GM23338 (cell line): ENCODE results near the gene TBC1D10B. TPM values are rescaled to one million over a fixed set of nuclear protein-coding genes. Genes with fewer than 3 reads are reported as not detected.

Source experiments
- ATAC-seq: fragments of 200-7000 bp; cut with Tn5 transposase; 3 replicates; pipeline ENCODE4 v1.9.1; 2020
- DNase-seq: peaks from one replicate; pipeline ENCODE4 v3.0.0-alpha.2; 2015; ENCODE audit warnings: low spot score
- H2AFZ ChIP-seq: fragments of 200-600 bp; sonication (generic); 2 replicates; pipeline ENCODE4 v1.8.0; 2016; ENCODE audit warnings: antibody characterized with exemption, mild to moderate bottlenecking, moderate library complexity
- H3F3A ChIP-seq: fragments of 200-600 bp; sonication (generic); replicated peaks from 2 replicates; pipeline ENCODE4 v1.8.0; 2017; ENCODE audit warnings: antibody characterized with exemption, mixed run types, low read depth
- H3K27ac ChIP-seq: fragments of 200-600 bp; sonication (generic); 2 replicates; pipeline ENCODE4 v1.6.1; 2016; ENCODE audit warnings: low read depth
- H3K27me3 ChIP-seq: fragments of 200-600 bp; sonication (generic); 2 replicates; pipeline ENCODE4 v1.8.0; 2016; ENCODE audit warnings: mild to moderate bottlenecking, mixed run types, moderate library complexity; ENCODE audit not compliant: insufficient read depth
- H3K36me3 ChIP-seq: fragments of 200-600 bp; sonication (generic); 2 replicates; pipeline ENCODE4 v1.8.0; 2016; ENCODE audit warnings: mild to moderate bottlenecking; ENCODE audit not compliant: insufficient read depth
- H3K4me1 ChIP-seq: fragments of 200-600 bp; sonication (generic); 2 replicates; pipeline ENCODE4 v1.8.0; 2016; ENCODE audit warnings: mild to moderate bottlenecking, moderate library complexity; ENCODE audit not compliant: insufficient read depth
- H3K4me2 ChIP-seq: fragments of 200-600 bp; sonication (generic); 2 replicates; pipeline ENCODE4 v1.7.1; 2017; ENCODE audit warnings: mixed run types
- H3K4me3 ChIP-seq: fragments of 200-600 bp; sonication (generic); 2 replicates; pipeline ENCODE4 v1.6.1; 2016; ENCODE audit warnings: mixed run types
- H3K79me2 ChIP-seq: fragments of 200-600 bp; sonication (generic); replicated peaks from 2 replicates; pipeline ENCODE4 v1.8.0; 2017; ENCODE audit warnings: mild to moderate bottlenecking; ENCODE audit not compliant: insufficient read depth
- H3K9me2 ChIP-seq: fragments of 200-600 bp; sonication (generic); 2 replicates; pipeline ENCODE4 v1.8.0; 2017; ENCODE audit not compliant: insufficient read depth
- H4K20me1 ChIP-seq: fragments of 200-600 bp; sonication (generic); replicated peaks from 2 replicates; pipeline ENCODE4 v1.8.0; 2017; ENCODE audit warnings: mild to moderate bottlenecking; ENCODE audit not compliant: insufficient read depth
- H3K27ac Mint-ChIP-seq: 2 replicates; pipeline ENCODE4 v1.8.0; 2020; ENCODE audit warnings: inconsistent platforms, mild to moderate bottlenecking, moderate library complexity, mixed read lengths
- H3K27me3 Mint-ChIP-seq: 3 replicates; pipeline ENCODE4 v1.8.0; 2022; ENCODE audit warnings: low read depth, mild to moderate bottlenecking, moderate library complexity, mixed read lengths, inconsistent platforms; ENCODE audit not compliant: insufficient read depth, poor library complexity
- H3K36me3 Mint-ChIP-seq: 3 replicates; pipeline ENCODE4 v1.8.0; 2021; ENCODE audit warnings: low read depth, mild to moderate bottlenecking, inconsistent platforms, moderate library complexity, mixed read lengths
- H3K4me1 Mint-ChIP-seq: 3 replicates; pipeline ENCODE4 v1.8.0; 2020; ENCODE audit warnings: mild to moderate bottlenecking, inconsistent platforms, mixed read lengths
- H3K4me3 Mint-ChIP-seq: 3 replicates; pipeline ENCODE4 v1.8.0; 2021; ENCODE audit warnings: moderate library complexity, mild to moderate bottlenecking, inconsistent platforms, mixed read lengths
- H3K9me3 Mint-ChIP-seq: 3 replicates; pipeline ENCODE4 v1.8.0; 2020; ENCODE audit warnings: moderate library complexity, mild to moderate bottlenecking, inconsistent platforms, mixed read lengths
- EZH2 ChIP-seq: fragments of 200-600 bp; sonication (generic); IDR thresholded peaks from one replicate; pipeline ENCODE4 v1.8.0; 2017; ENCODE audit warnings: antibody characterized with exemption, mild to moderate bottlenecking, low read depth; ENCODE audit not compliant: unreplicated experiment
- ZNF331 ChIP-seq: fragments of 250-450 bp; sonication (Bioruptor Pico); IDR thresholded peaks from 2 replicates; pipeline ENCODE4 v1.5.0; 2020; ENCODE audit warnings: low read depth, mild to moderate bottlenecking, moderate library complexity
- ZNF462 ChIP-seq: fragments of 250-450 bp; sonication (Bioruptor Pico); IDR thresholded peaks from 2 replicates; pipeline ENCODE4 v1.5.0; 2020; ENCODE audit warnings: mild to moderate bottlenecking, moderate library complexity
- polyA plus RNA-seq: library from polyadenylated mRNA; unstranded; fragments of >200 nt; fragmentation: Nextera tagmentation; extraction: Ambion mirVana; gene quantifications from 2 replicates; pipeline ENCODE4 v1.2.1, GENCODE V29; 2016
- total RNA-seq: library from RNA; depleted of rRNA; stranded (reverse); fragments of >200 nt; shearing (Covaris generic); gene quantifications from 2 replicates; pipeline ENCODE4 v1.2.3, GENCODE V29; 2014

The TBC1D10B gene
- total and polyA plus RNA-seq, 2 experiments from 2014 or later = 13.3 to 30.8 TPM

- TF ChIP-seq ZNF462 (no peak), EZH2 (no peak)
These were observed 46.6 kb upstream of the TBC1D10B start (continued) for GRCh38 chr16:30416624-30417528.

DNA sequence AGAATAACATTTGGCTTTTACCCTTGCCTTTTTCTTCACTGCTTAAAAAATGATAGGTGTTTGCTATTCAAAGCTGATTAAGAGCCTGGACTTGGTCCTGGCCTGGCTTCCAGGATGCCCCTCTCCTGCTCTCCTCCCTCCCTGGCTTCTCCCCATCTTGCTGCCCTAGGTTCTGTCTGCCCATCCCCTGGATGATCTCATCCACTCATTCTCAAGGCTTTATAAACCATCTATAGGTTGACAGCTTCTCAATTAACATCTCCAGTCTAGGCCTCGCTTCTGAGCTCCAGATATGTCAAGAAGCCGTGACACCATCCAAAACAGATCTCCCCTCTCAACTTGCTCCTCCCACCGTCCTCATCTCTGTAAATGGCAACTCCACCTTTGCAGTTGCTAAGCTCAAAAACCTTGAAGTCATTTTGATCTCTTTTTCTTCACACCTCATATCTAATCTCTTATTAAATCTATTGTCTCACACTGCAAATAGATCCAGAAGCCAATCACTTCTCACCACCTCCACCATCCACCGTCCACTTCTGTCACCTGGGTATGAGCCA lies 45.8 kb upstream of the TBC1D10B start:
- peaks cover 3% of the 10 kb centered on the region for H3K36me3 ChIP-seq
- H3K27me3 ChIP-seq = no peaks in the 10 kb centered on the region
- H3K27ac ChIP-seq = no peak overlapping the region
- no peak overlapping the region for H2AFZ ChIP-seq
- no peak overlapping the region for H3K4me3 ChIP-seq
- 0 out of 2 replicates have a peak, but pooled peaks cover 3% of the 10 kb centered on the region for H3K79me2 ChIP-seq
- no peaks in the 10 kb centered on the region for H3K9me3 Mint-ChIP-seq
- H3K9me2 ChIP-seq = no peaks in the 10 kb centered on the region
- peaks cover 42% of the 10 kb centered on the region for H3K36me3 Mint-ChIP-seq
- peaks cover 36% of the 10 kb centered on the region for H4K20me1 ChIP-seq
- peaks cover 32% of the 10 kb centered on the region for H3F3A ChIP-seq
- DNase-seq (no peak), ATAC-seq (no peak)
- H3K4me2 ChIP-seq = no peak overlapping the region
- no peak overlapping the region for H3K4me3 Mint-ChIP-seq
- H3K27ac Mint-ChIP-seq = no peak overlapping the region
- no peaks in the 10 kb centered on the region for H3K4me1 ChIP-seq
- H3K4me1 Mint-ChIP-seq = peaks cover 11% of the 10 kb centered on the region
- H3K27me3 Mint-ChIP-seq = peaks cover 11% of the 10 kb centered on the region
- TF ChIP-seq ZNF462 (no peak), ZNF331 (no peak)
